SJSA1 (cell line): ENCODE measurements around the gene KCTD19. TPM values are rescaled to one million over a fixed set of nuclear protein-coding genes. Genes with fewer than 3 reads are reported as not detected.

Experiments used
- DNase-seq, 2 experiments: peaks; one replicate each; pipeline ENCODE4 v3.0.0-alpha.2; 2015 to 2020; ENCODE audit warnings: low spot score in 2 of 2, low read depth in 1 of 2
- H3K27ac ChIP-seq: fragments of 250-450 bp; sonication (Bioruptor Pico); 2 replicates; pipeline ENCODE4 v1.5.1; 2020; ENCODE audit warnings: mild to moderate bottlenecking, moderate library complexity
- H3K27me3 ChIP-seq: fragments of 250-450 bp; sonication (Bioruptor Pico); replicated peaks from 2 replicates; pipeline ENCODE4 v1.5.1; 2020; ENCODE audit warnings: mild to moderate bottlenecking, moderate library complexity
- H3K36me3 ChIP-seq: fragments of 250-450 bp; sonication (Bioruptor Pico); 2 replicates; pipeline ENCODE4 v1.5.1; 2020; ENCODE audit warnings: mild to moderate bottlenecking
- H3K4me1 ChIP-seq: fragments of 250-450 bp; sonication (Bioruptor Pico); replicated peaks from 2 replicates; pipeline ENCODE4 v1.6.1; 2021; ENCODE audit warnings: mild to moderate bottlenecking
- H3K4me3 ChIP-seq: fragments of 250-450 bp; sonication (Bioruptor Pico); 2 replicates; pipeline ENCODE4 v1.5.1; 2020; ENCODE audit warnings: mild to moderate bottlenecking
- H3K9me3 ChIP-seq: fragments of 250-450 bp; sonication (Bioruptor Pico); replicated peaks from 2 replicates; pipeline ENCODE4 v1.5.1; 2020; ENCODE audit warnings: mild to moderate bottlenecking
- total RNA-seq: library from RNA; depleted of rRNA; stranded (reverse); fragments of >200 nt; shearing (Covaris generic); gene quantifications from 2 replicates; pipeline ENCODE4 v1.2.3, GENCODE V29; 2014

The KCTD19 gene
- total RNA-seq, 1 experiment from 2014 or later = 0.03 TPM

- no peaks in the 10 kb centered on the region for H3K27me3 ChIP-seq
- DNase-seq = no peak
- H3K27ac ChIP-seq = no peak overlapping the region
Observed at GRCh38 chr16:67275321-67275720, 51.2 kb downstream of the KCTD19 start.

GRCh38 chr16:67271446-67271845 is 55.1 kb downstream of the KCTD19 start:
- Histone ChIP-seq H3K9me3 (no peaks in the 10 kb centered on the region), H3K27ac (no peak overlapping the region), H3K36me3 (peaks cover 15% of the 10 kb centered on the region), H3K4me3 (no peak overlapping the region), H3K27me3 (no peaks in the 10 kb centered on the region), H3K4me1 (peaks cover 10% of the 10 kb centered on the region)
- DNase-seq = no peak

More at GRCh38 chr16:67275321-67275720, 51.2 kb downstream of the KCTD19 start:
- H3K9me3 ChIP-seq = peaks cover 3% of the 10 kb centered on the region; the same call in 1 of the 2 replicates
- peaks cover 39% of the 10 kb centered on the region for H3K4me1 ChIP-seq
- H3K4me3 ChIP-seq = no peak overlapping the region
- H3K36me3 ChIP-seq = peaks cover 21% of the 10 kb centered on the region

- Histone ChIP-seq H3K36me3 (peaks cover 10% of the 10 kb centered on the region), H3K27me3 (no peaks in the 10 kb centered on the region), H3K27ac (no peak overlapping the region), H3K4me3 (no peak overlapping the region), H3K4me1 (peaks cover 7% of the 10 kb centered on the region), H3K9me3 (no peaks in the 10 kb centered on the region)
- no peak for DNase-seq
Observed at GRCh38 chr16:67270931-67271338, 55.6 kb downstream of the KCTD19 start.

- no peak for DNase-seq
- no peaks in the 10 kb centered on the region for H3K27me3 ChIP-seq
- no peak overlapping the region for H3K4me3 ChIP-seq
- H3K9me3 ChIP-seq = no peaks in the 10 kb centered on the region
- peaks cover 3% of the 10 kb centered on the region for H3K36me3 ChIP-seq
- peaks cover 7% of the 10 kb centered on the region for H3K4me1 ChIP-seq
- H3K27ac ChIP-seq = no peak overlapping the region
Observed at GRCh38 chr16:67269766-67270165, 56.8 kb downstream of the KCTD19 start.

- peak; percentile 63 to 83 for DNase-seq
- H3K36me3 ChIP-seq = peaks cover 3% of the 10 kb centered on the region
- no peaks in the 10 kb centered on the region for H3K9me3 ChIP-seq
- peaks cover 7% of the 10 kb centered on the region for H3K4me1 ChIP-seq
- no peaks in the 10 kb centered on the region for H3K27me3 ChIP-seq
- H3K27ac ChIP-seq = no peak overlapping the region
- no peak overlapping the region for H3K4me3 ChIP-seq
Observed at GRCh38 chr16:67268136-67268579, 58.4 kb downstream of the KCTD19 start.

GRCh38 chr16:67265834-67266233 is 60.7 kb downstream of the KCTD19 start:
- peaks cover 7% of the 10 kb centered on the region for H3K4me1 ChIP-seq
- H3K27me3 ChIP-seq = no peaks in the 10 kb centered on the region
- no peak for DNase-seq
- H3K9me3 ChIP-seq = no peaks in the 10 kb centered on the region
- H3K36me3 ChIP-seq = no peaks in the 10 kb centered on the region
- no peak overlapping the region for H3K27ac ChIP-seq
- no peak overlapping the region for H3K4me3 ChIP-seq

- Histone ChIP-seq H3K27ac (no peak overlapping the region), H3K4me1 (peaks cover 7% of the 10 kb centered on the region), H3K9me3 (no peaks in the 10 kb centered on the region), H3K27me3 (no peaks in the 10 kb centered on the region), H3K36me3 (no peaks in the 10 kb centered on the region), H3K4me3 (no peak overlapping the region)
- DNase-seq = no peak
Observed at GRCh38 chr16:67264866-67265265, 61.7 kb downstream of the KCTD19 start.

- H3K36me3 ChIP-seq = no peaks in the 10 kb centered on the region
- H3K27ac ChIP-seq = no peak overlapping the region
- peaks cover 7% of the 10 kb centered on the region for H3K4me1 ChIP-seq
- H3K27me3 ChIP-seq = no peaks in the 10 kb centered on the region
- H3K9me3 ChIP-seq = no peaks in the 10 kb centered on the region
- no peak for DNase-seq
- no peak overlapping the region for H3K4me3 ChIP-seq
Observed at GRCh38 chr16:67264277-67264676, 62.3 kb downstream of the KCTD19 start.

GRCh38 chr16:67263201-67263600 is 63.3 kb downstream of the KCTD19 start:
- H3K27me3 ChIP-seq = no peaks in the 10 kb centered on the region

GRCh38 chr16:67260426-67261063 is 66.0 kb downstream of the KCTD19 start:
- no peaks in the 10 kb centered on the region for H3K36me3 ChIP-seq
- H3K4me1 ChIP-seq = no peaks in the 10 kb centered on the region
- no peaks in the 10 kb centered on the region for H3K27me3 ChIP-seq
- peak in 1 of 2 experiments; percentile 40 for DNase-seq
- H3K4me3 ChIP-seq = no peak overlapping the region
- H3K27ac ChIP-seq = no peak overlapping the region
- H3K9me3 ChIP-seq = no peaks in the 10 kb centered on the region

More at GRCh38 chr16:67263201-67263600, 63.3 kb downstream of the KCTD19 start:
- H3K4me3 ChIP-seq = no peak overlapping the region
- H3K4me1 ChIP-seq = peaks cover 5% of the 10 kb centered on the region
- H3K9me3 ChIP-seq = no peaks in the 10 kb centered on the region
- no peak for DNase-seq
- no peaks in the 10 kb centered on the region for H3K36me3 ChIP-seq
- H3K27ac ChIP-seq = no peak overlapping the region

GRCh38 chr16:67259705-67260104 is 66.8 kb downstream of the KCTD19 start:
- H3K36me3 ChIP-seq = no peaks in the 10 kb centered on the region
- H3K9me3 ChIP-seq = no peaks in the 10 kb centered on the region
- no peak for DNase-seq
- no peak overlapping the region for H3K27ac ChIP-seq
- no peaks in the 10 kb centered on the region for H3K4me1 ChIP-seq
- H3K4me3 ChIP-seq = no peak overlapping the region
- no peaks in the 10 kb centered on the region for H3K27me3 ChIP-seq

- Histone ChIP-seq H3K27ac (no peak overlapping the region), H3K36me3 (no peaks in the 10 kb centered on the region), H3K9me3 (no peaks in the 10 kb centered on the region), H3K27me3 (no peaks in the 10 kb centered on the region), H3K4me3 (no peak overlapping the region), H3K4me1 (no peaks in the 10 kb centered on the region)
- no peak for DNase-seq
Observed at GRCh38 chr16:67258161-67258835, 68.2 kb downstream of the KCTD19 start.

- no peaks in the 10 kb centered on the region for H3K4me1 ChIP-seq
- H3K27me3 ChIP-seq = no peaks in the 10 kb centered on the region
- H3K4me3 ChIP-seq = no peak overlapping the region
- no peak overlapping the region for H3K27ac ChIP-seq
- H3K36me3 ChIP-seq = no peaks in the 10 kb centered on the region
- no peak for DNase-seq
- no peaks in the 10 kb centered on the region for H3K9me3 ChIP-seq
Observed at GRCh38 chr16:67257486-67258160, 68.9 kb downstream of the KCTD19 start.

GRCh38 chr16:67256701-67257230 is 69.8 kb downstream of the KCTD19 start:
- H3K4me1 ChIP-seq = no peaks in the 10 kb centered on the region
- DNase-seq = no peak
- no peaks in the 10 kb centered on the region for H3K36me3 ChIP-seq
- H3K27me3 ChIP-seq = no peaks in the 10 kb centered on the region
- H3K27ac ChIP-seq = no peak overlapping the region
- no peaks in the 10 kb centered on the region for H3K9me3 ChIP-seq
- no peak overlapping the region for H3K4me3 ChIP-seq
